Activated CD8-positive, alpha-beta memory T cell treated with anti-CD3 and anti-CD28 coated beads, Interleukin-2, amount 10 ng/mL, durations not matched to agents 7 days and 5 days (primary cell): Measurements from ENCODE around the gene RAB31. TPM values are rescaled to one million over a fixed set of nuclear protein-coding genes. Genes with fewer than 3 reads are reported as not detected.
A peak's percentile ranks its signal among the peaks of the same experiment; 100 is the strongest.
"Not testable (repeated sequence)": the region's sequence is repeated elsewhere in the genome, so short reads cannot be mapped to it uniquely, and the experiment has no call there.

Experiments used
- ATAC-seq: fragments of 150-1000 bp; cut with Tn5 transposase; one replicate; pipeline ENCODE4 v1.10.0; 2021; ENCODE audit warnings: moderate library complexity
- CTCF ChIA-PET: fragments of 350-600 bp; sonication (Branson Sonifier 250); formaldehyde crosslinking; loops from one replicate; lab custom pipeline; 2021; ENCODE audit warnings: antibody characterized with exemption; lab: Charles Lee
- DNase-seq: peaks from one replicate; pipeline ENCODE4 v3.0.0-alpha.2; 2020
- H3K27ac Mint-ChIP-seq: one replicate; pipeline ENCODE4 v1.8.0; 2021; ENCODE audit warnings: mild to moderate bottlenecking, mixed read lengths
- H3K27me3 Mint-ChIP-seq: one replicate; pipeline ENCODE4 v1.8.0; 2021; ENCODE audit warnings: mixed read lengths
- H3K36me3 Mint-ChIP-seq: one replicate; pipeline ENCODE4 v1.8.0; 2021; ENCODE audit warnings: mild to moderate bottlenecking, mixed read lengths
- H3K4me1 Mint-ChIP-seq: one replicate; pipeline ENCODE4 v1.8.0; 2021; ENCODE audit warnings: mixed read lengths
- H3K4me3 Mint-ChIP-seq: one replicate; pipeline ENCODE4 v1.8.0; 2021; ENCODE audit warnings: mild to moderate bottlenecking, moderate library complexity, mixed read lengths
- H3K9me3 Mint-ChIP-seq: one replicate; pipeline ENCODE4 v1.8.0; 2022; ENCODE audit warnings: low read depth, mixed read lengths
- total RNA-seq, 2 experiments: library from RNA; stranded (reverse); gene quantifications; one replicate each; pipeline ENCODE4 v1.2.3, GENCODE V29; 2021

Gene RAB31
- total RNA-seq, 2 experiments from 2014 or later = not detected

DNA sequence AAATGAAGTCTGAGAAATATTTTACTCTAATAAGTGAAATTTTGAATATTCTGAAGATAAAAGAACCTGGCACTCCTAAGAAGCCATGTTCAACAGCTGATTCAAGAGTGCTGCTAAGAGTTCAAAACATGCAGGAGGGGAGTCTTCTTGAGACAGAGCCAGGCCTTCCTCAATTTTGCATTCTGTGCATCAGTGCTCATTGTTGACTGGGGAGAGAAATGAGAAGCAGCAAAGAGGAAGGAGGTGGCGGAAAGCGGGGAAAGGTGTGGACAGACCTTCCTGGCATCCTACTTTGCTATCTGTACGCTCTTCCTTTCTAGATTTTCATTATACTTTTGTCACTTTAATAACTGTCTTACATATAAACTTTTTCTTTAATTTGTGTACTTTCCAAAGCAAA, 148.0 kb downstream of the RAB31 start:
- peaks cover 33% of the 10 kb centered on the region for H3K27me3 Mint-ChIP-seq
- no peak overlapping the region for H3K27ac Mint-ChIP-seq
- no peak overlapping the region for H3K4me3 Mint-ChIP-seq
- H3K9me3 Mint-ChIP-seq = no peaks in the 10 kb centered on the region
- no peaks in the 10 kb centered on the region for H3K36me3 Mint-ChIP-seq
- no peak for ATAC-seq
- CTCF ChIA-PET = no interaction called here
- no peak for DNase-seq
- peaks cover 5% of the 10 kb centered on the region for H3K4me1 Mint-ChIP-seq

DNA sequence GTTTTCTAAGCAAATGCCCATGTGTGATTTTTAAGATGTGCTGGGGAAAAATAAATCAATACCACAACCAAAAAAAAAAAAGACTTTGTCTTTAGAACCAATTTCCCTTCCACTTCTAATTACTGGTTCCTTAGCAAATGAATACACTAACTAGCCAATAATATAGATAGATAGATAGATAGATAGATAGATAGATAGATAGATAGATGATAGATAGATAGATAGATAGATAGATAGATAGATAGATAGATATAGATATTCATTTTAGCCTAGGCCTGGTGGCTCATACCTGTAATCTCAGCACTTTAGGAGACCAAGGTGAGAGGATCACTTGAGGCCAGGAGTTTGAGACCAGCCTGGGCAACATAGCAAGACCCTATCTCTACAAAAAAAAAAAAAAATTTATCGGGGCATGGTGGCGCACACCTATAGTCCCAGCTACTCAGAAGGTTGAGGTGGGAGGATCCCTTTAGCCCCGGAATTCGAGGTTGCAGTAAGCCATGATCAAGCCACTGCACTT, 149.4 kb downstream of the RAB31 start:
- H3K36me3 Mint-ChIP-seq, CTCF ChIA-PET, ATAC-seq, H3K27ac Mint-ChIP-seq, DNase-seq, H3K4me3 Mint-ChIP-seq, H3K9me3 Mint-ChIP-seq: not testable (repeated sequence)
- Mint-ChIP-seq H3K4me1 (peaks cover 20% of the 10 kb centered on the region), H3K27me3 (peaks cover 31% of the 10 kb centered on the region)

DNA sequence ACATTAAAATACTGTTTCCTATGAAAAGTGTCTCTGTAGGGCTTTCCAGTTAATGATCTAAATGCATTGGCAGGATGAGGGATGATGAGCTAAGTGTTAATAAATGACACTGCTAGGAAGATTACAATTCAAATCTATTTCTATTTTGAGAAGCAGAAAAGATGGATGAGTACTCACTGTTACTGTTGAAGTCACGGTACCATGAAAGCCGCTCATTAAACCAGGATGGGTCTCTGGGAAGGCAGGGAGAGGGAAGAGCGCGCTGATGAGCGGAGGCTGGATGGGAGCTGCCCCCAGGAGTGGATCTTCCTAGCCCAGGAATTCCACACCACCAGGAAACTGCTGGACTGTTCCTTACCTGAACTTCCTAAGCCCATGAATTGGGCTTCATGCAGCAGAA, 150.5 kb downstream of the RAB31 start:
- CTCF ChIA-PET = no interaction called here
- Mint-ChIP-seq H3K27ac (no peak overlapping the region), H3K36me3 (peaks cover 2% of the 10 kb centered on the region), H3K27me3 (peaks cover 30% of the 10 kb centered on the region), H3K9me3 (no peaks in the 10 kb centered on the region), H3K4me3 (no peak overlapping the region), H3K4me1 (peaks cover 27% of the 10 kb centered on the region)
- DNase-seq (no peak), ATAC-seq (no peak)

DNA sequence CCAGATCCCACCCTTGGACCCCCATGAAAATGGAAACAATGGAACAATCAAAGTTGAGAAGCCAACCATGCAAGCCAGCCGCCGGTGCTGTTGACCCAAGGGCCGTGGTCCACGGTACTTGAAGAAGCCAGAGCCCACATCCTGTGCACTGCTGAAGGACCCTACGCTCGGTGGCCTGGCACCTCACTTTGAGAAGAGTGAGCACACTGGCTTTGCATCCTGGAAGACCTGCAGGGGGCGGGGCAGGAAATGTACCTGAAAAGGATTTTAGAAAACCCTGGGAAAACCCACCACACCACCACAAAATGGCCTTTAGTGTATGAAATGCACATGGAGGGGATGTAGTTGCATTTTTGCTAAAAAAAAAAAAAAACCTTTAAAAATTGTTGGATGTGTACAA, 151.1 kb downstream of the RAB31 start:
- Mint-ChIP-seq H3K9me3 (no peaks in the 10 kb centered on the region), H3K4me1 (peaks cover 27% of the 10 kb centered on the region), H3K36me3 (peaks cover 2% of the 10 kb centered on the region), H3K4me3 (no peak overlapping the region), H3K27me3 (peaks cover 27% of the 10 kb centered on the region), H3K27ac (no peak overlapping the region)
- CTCF ChIA-PET = interaction anchor here (1.4 kb wide), 1 partner anchor 11 kb away, joined by 4 read pairs; no protein-coding TSS in a partner anchor
- ATAC-seq = no peak
- DNase-seq = no peak

DNA sequence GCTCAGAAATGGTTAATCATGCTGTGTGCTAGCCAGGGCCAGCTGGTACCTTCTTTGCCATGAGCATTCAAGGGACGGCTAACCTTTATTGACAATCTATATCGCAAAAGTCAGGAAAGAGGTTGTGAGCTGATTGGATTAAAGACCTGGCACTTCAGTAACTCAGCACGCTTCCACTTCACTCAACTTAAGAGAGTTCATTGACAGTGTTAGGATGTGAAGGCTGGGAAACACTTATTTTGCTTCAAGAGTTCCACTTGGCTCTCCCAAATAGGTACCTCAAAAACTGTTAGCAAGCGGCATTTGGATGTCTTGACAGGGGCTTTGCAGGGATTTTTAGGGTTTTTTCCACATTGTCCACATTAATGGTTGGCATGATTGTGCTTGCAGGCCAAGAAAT, 152.6 kb downstream of the RAB31 start:
- CTCF ChIA-PET = interaction anchor here (1.0 to 1.4 kb wide), 2 partner anchors 9 kb away, joined by 3 to 4 read pairs; no protein-coding TSS in a partner anchor
- H3K27me3 Mint-ChIP-seq = peaks cover 15% of the 10 kb centered on the region
- no peak for ATAC-seq
- peaks cover 27% of the 10 kb centered on the region for H3K4me1 Mint-ChIP-seq
- peaks cover 5% of the 10 kb centered on the region for H3K36me3 Mint-ChIP-seq
- no peak for DNase-seq
- H3K9me3 Mint-ChIP-seq = peaks cover 5% of the 10 kb centered on the region
- no peak overlapping the region for H3K4me3 Mint-ChIP-seq
- no peak overlapping the region for H3K27ac Mint-ChIP-seq

DNA sequence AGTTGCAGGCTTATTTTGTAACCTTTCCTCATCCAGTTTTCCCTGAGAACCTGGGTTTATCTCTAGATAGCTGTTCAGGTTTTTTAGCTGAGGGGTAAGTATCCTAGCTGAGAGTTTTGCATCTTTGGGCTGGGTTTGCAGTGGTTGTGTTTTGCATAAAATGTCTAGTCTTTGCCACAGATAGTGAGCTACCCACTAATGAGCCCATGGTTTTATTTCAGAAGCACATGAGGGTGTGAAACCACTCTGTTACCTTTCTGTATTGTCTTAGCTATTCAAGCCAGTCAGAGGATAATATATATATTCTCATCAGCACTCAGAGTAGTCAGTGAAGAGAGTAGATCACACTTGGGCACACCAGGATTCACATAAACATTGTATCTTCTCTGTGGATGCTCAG, 153.1 kb downstream of the RAB31 start:
- no peak for DNase-seq
- H3K27me3 Mint-ChIP-seq = peaks cover 12% of the 10 kb centered on the region
- peaks cover 8% of the 10 kb centered on the region for H3K9me3 Mint-ChIP-seq
- H3K27ac Mint-ChIP-seq = no peak overlapping the region
- H3K4me1 Mint-ChIP-seq = peaks cover 27% of the 10 kb centered on the region
- H3K4me3 Mint-ChIP-seq = no peak overlapping the region
- CTCF ChIA-PET = interaction anchor here (1.0 kb wide), 1 partner anchor 8 kb away, joined by 3 read pairs; no protein-coding TSS in a partner anchor
- no peak for ATAC-seq
- peaks cover 9% of the 10 kb centered on the region for H3K36me3 Mint-ChIP-seq

DNA sequence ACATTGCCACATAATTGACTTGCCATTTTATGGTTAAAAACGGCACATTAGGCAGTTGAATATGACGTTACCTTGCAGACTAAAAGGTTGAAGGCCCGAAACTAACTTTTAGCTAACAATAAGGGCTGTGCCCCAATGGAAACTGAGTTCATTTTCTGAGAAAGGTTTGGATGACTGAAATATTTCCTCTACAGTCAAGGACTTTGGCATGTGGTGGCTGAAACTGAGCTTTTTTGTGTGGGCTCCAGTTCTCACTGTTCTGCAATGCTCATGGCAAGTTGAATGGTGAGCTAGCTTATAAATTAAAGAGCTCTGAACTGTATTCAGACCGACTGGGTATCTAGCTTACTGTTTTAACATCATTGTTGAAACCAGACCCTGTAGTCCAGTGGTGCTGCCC, 153.8 kb downstream of the RAB31 start:
- Mint-ChIP-seq H3K27ac (peak overlapping the region; percentile 57), H3K36me3 (peaks cover 10% of the 10 kb centered on the region), H3K27me3 (peaks cover 12% of the 10 kb centered on the region), H3K4me1 (peaks cover 27% of the 10 kb centered on the region), H3K4me3 (no peak overlapping the region), H3K9me3 (peaks cover 8% of the 10 kb centered on the region)
- DNase-seq (peak; percentile 57), ATAC-seq (peak; percentile 58)
- CTCF ChIA-PET = no interaction called here

GRCh38 chr18:9862686-9863085, 154.6 kb downstream of the RAB31 start:
- H3K27me3 Mint-ChIP-seq = peaks cover 7% of the 10 kb centered on the region
- peaks cover 8% of the 10 kb centered on the region for H3K9me3 Mint-ChIP-seq
- H3K4me1 Mint-ChIP-seq = peaks cover 27% of the 10 kb centered on the region
- H3K36me3 Mint-ChIP-seq = peaks cover 11% of the 10 kb centered on the region
- no peak for DNase-seq
- CTCF ChIA-PET = no interaction called here
- no peak overlapping the region for H3K4me3 Mint-ChIP-seq
- no peak for ATAC-seq
- no peak overlapping the region for H3K27ac Mint-ChIP-seq

GRCh38 chr18:9863282-9863681, 155.2 kb downstream of the RAB31 start:
- CTCF ChIA-PET = no interaction called here
- Mint-ChIP-seq H3K4me3 (no peak overlapping the region), H3K27ac (no peak overlapping the region), H3K4me1 (peaks cover 27% of the 10 kb centered on the region), H3K27me3 (peaks cover 7% of the 10 kb centered on the region), H3K9me3 (peaks cover 8% of the 10 kb centered on the region), H3K36me3 (peaks cover 11% of the 10 kb centered on the region)
- DNase-seq (no peak), ATAC-seq (no peak)

DNA sequence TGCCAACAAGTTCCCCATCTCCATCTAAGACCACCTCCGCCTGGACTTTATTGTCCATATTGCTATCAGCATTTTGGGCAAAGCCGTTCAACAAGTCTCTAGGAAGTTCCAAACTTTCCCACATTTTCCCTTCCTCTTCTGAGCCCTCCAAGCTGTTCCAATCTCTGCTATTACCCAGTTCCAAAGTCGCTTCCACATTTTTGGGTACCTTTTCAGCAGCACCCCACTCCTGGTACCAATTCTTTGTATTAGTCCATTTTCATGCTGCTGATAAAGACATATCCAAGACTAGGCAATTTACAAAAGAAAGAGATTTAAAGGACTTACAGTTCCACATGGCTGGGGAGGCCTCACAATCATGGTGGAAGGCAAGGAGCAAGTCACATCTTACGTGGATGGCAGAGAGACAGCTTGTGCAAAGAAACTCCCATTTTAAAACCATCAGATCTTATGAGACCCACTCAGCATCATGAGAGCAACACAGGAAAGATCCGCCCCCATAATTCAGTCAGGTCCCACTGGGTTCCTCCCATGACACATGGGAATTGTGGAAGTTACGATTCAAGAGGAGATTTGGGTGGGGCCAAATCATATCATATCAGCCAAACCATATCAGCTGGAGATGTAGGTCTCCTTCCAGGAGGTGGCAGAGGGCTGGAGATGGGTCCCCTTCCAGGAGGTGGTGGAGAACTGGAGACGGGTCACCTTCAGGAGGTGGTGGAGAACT, 157.8 kb downstream of the RAB31 start:
- peaks cover 8% of the 10 kb centered on the region for H3K9me3 Mint-ChIP-seq
- no peak overlapping the region for H3K27ac Mint-ChIP-seq
- H3K27me3 Mint-ChIP-seq = peaks cover 8% of the 10 kb centered on the region
- peaks cover 11% of the 10 kb centered on the region for H3K36me3 Mint-ChIP-seq
- CTCF ChIA-PET = no interaction called here
- DNase-seq (no peak), ATAC-seq (no peak)
- H3K4me1 Mint-ChIP-seq = peaks cover 48% of the 10 kb centered on the region
- no peak overlapping the region for H3K4me3 Mint-ChIP-seq

DNA sequence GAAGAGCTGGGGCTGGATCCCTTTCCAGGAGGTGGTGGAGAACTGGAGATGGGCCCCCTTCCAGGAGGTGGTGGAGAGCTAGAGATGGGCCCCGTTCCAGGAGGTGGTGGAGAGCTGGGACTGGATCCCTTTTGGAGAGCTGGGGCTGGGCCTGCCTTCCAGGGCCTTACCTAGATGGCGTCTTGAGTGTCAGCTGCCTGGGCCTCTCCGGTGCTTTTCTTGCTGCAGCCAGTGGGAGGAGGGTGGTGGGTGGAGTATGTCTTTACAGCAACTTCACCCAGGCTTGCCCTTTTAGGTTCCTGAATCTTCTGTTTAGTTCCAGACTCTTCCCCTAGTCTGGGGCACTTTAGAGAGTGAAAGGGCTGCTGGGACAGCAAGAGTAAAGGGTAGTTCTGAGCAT, 158.5 kb downstream of the RAB31 start:
- H3K9me3 Mint-ChIP-seq = peaks cover 8% of the 10 kb centered on the region
- H3K27ac Mint-ChIP-seq = no peak overlapping the region
- CTCF ChIA-PET = no interaction called here
- peaks cover 11% of the 10 kb centered on the region for H3K27me3 Mint-ChIP-seq
- H3K4me1 Mint-ChIP-seq = peaks cover 42% of the 10 kb centered on the region
- H3K4me3 Mint-ChIP-seq = no peak overlapping the region
- ATAC-seq (no peak), DNase-seq (no peak)
- H3K36me3 Mint-ChIP-seq = peaks cover 11% of the 10 kb centered on the region

DNA sequence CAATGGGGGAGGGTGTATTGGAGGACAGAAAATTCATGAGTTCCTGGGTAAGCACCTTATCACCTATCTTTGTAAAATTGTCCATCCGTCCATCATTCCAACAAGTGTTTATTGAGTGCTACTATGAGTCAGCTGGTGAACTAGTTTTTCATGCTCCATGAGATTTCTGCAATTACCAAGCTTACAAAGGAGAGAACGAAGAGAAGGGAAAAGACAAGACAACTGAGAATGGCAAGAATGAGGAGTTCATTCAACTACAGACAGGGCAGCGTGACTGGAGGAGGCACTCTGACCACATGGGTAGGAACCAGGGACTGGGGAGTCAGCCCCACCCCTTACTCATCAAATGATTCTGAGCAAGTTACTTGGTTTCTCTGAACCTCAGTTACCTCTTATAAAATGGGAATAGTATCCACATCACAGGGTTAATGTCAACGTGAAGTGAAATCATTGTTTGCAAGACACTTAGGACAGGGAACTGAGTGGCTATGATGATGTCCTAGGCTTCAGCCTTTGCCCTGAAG, 159.0 kb downstream of the RAB31 start:
- Mint-ChIP-seq H3K36me3 (peaks cover 10% of the 10 kb centered on the region), H3K27me3 (peaks cover 11% of the 10 kb centered on the region), H3K27ac (no peak overlapping the region), H3K9me3 (peaks cover 8% of the 10 kb centered on the region), H3K4me1 (peaks cover 37% of the 10 kb centered on the region), H3K4me3 (no peak overlapping the region)
- ATAC-seq (no peak), DNase-seq (no peak)
- CTCF ChIA-PET = no interaction called here

DNA sequence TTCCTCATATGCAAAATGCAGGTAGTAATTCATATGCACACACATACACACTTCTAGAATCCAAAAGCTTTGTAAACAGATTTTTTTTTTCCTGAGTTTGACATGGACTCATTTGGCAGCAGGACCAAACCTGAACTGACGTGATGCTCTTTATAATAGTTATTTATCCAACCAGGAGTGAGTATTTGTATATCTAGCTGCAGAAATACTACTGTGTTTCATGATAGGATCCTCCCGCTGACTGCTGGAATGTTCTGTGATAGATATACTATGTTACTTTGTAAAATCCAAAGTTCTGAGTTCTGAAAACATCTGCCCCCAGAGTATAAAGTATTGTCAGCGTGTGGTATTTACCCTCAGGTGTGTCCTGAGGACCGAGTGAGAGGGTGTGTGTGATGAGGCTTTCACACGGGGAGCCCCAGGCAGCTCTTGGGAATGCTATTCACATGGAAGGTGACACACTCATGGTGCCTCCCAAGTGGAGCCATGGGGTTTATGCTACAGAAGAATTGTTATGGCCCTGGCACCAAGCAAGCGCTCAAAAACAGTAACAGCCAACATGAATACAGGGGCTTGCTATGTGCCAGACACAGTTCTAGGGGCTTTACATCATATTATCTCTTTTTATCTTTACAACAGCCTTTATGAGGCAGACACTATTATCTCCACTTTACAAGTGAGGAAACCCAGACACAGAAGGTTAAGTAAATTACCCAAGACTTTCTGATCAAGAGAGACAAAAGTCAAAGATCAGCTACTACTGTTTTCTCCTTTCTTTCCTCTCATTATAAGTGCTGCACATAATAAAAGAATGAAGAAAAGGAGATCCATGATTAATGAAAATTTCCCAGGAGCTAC, 161.0 kb downstream of the RAB31 start:
- DNase-seq (no peak), ATAC-seq (no peak)
- peaks cover 8% of the 10 kb centered on the region for H3K27me3 Mint-ChIP-seq
- peaks cover 10% of the 10 kb centered on the region for H3K36me3 Mint-ChIP-seq
- no peak overlapping the region for H3K27ac Mint-ChIP-seq
- H3K9me3 Mint-ChIP-seq = peaks cover 8% of the 10 kb centered on the region
- H3K4me3 Mint-ChIP-seq = no peak overlapping the region
- H3K4me1 Mint-ChIP-seq = peaks cover 26% of the 10 kb centered on the region
- CTCF ChIA-PET = interaction anchor here (1.0 to 1.1 kb wide), 2 partner anchors 8 to 9 kb away, joined by 3 to 4 read pairs; no protein-coding TSS in a partner anchor
